Measurements from ENCODE around the gene FOXA3. TPM values are rescaled to one million over a fixed set of nuclear protein-coding genes. Genes with fewer than 3 reads are reported as not detected.

The FOXA3 gene
- total RNA-seq, 4 donors from 2014 or later: not detected

DNA sequence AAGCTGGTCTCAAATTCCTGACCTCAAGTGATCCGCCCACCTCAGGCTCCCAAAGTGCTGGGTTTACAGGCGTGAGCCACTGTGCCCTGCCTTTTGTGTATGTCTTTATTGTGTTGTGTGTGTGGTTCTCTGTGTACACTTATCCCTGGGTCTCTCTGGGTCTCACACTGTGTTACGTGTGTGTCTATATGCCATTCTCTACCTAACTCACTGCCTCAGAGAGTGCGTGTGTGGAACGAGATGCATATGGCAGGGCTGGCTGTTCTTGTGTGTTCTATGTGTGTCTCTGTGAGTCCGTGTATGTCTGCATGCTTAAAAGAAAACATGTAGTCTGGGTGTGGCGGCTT is 10.5 kb downstream of the FOXA3 start:
- intact Hi-C loops (cut with DNase I; ENCODE audit: low total_unique reads) (no loop called here), in situ Hi-C loops (cut with MboI; ENCODE audit: low sequenced_read_pairs in 4 of 4) (no loop called here)
- H3K4me3 ChIP-seq: no peak overlapping the region
- H3K36me3 ChIP-seq: no peaks in the 10 kb centered on the region
- peaks cover 0 to 9% (median 0%) of the 10 kb centered on the region in 3 donors for H3K27me3 ChIP-seq
- TF ChIP-seq, protein P1, sequence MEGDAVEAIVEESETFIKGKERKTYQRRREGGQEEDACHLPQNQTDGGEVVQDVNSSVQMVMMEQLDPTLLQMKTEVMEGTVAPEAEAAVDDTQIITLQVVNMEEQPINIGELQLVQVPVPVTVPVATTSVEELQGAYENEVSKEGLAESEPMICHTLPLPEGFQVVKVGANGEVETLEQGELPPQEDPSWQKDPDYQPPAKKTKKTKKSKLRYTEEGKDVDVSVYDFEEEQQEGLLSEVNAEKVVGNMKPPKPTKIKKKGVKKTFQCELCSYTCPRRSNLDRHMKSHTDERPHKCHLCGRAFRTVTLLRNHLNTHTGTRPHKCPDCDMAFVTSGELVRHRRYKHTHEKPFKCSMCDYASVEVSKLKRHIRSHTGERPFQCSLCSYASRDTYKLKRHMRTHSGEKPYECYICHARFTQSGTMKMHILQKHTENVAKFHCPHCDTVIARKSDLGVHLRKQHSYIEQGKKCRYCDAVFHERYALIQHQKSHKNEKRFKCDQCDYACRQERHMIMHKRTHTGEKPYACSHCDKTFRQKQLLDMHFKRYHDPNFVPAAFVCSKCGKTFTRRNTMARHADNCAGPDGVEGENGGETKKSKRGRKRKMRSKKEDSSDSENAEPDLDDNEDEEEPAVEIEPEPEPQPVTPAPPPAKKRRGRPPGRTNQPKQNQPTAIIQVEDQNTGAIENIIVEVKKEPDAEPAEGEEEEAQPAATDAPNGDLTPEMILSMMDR (IDR thresholded peaks at IDR 0.05 in 4 of 5, conservative IDR thresholded peaks at IDR 0.05 in 1 of 5): no peak
- TF ChIP-seq POLR2A (IDR thresholded peaks at IDR 0.05): no peak
- DNase-seq (no peak), ATAC-seq (no peak)
- no peaks in the 10 kb centered on the region for H3K9me3 ChIP-seq
- H3K27ac ChIP-seq: no peak overlapping the region
- no peaks in the 10 kb centered on the region for H3K4me1 ChIP-seq

DNA sequence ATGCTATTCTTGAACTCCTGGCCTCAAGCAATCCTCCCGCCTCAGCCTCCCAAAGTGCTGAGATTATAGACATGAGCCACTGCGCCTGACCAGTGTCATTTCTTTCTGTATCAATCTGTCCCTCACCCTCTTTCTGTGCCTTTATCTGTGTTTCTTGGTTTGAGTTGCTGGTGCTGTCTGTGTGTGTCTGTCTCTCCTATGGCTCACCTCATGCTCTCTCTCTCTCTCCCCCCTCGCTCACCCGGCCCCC is 12.0 kb downstream of the FOXA3 start:
- H3K36me3 ChIP-seq: no peaks in the 10 kb centered on the region
- no peak for DNase-seq
- TF ChIP-seq POLR2A (IDR thresholded peaks at IDR 0.05): no peak
- TF ChIP-seq, protein P1 (IDR thresholded peaks at IDR 0.05 in 4 of 5, conservative IDR thresholded peaks at IDR 0.05 in 1 of 5): no peak
- ATAC-seq: no peak
- peaks cover 0 to 9% (median 0%) of the 10 kb centered on the region in 3 donors for H3K27me3 ChIP-seq
- H3K4me1 ChIP-seq: no peaks in the 10 kb centered on the region
- H3K4me3 ChIP-seq: no peak overlapping the region
- in situ Hi-C loops (cut with MboI; ENCODE audit: low sequenced_read_pairs in 4 of 4) (no loop called here), intact Hi-C loops (cut with DNase I; ENCODE audit: low total_unique reads) (no loop called here)
- no peaks in the 10 kb centered on the region for H3K9me3 ChIP-seq
- peak overlapping the region in 2 of 4 donors; percentile 54 to 76 for H3K27ac ChIP-seq

DNA sequence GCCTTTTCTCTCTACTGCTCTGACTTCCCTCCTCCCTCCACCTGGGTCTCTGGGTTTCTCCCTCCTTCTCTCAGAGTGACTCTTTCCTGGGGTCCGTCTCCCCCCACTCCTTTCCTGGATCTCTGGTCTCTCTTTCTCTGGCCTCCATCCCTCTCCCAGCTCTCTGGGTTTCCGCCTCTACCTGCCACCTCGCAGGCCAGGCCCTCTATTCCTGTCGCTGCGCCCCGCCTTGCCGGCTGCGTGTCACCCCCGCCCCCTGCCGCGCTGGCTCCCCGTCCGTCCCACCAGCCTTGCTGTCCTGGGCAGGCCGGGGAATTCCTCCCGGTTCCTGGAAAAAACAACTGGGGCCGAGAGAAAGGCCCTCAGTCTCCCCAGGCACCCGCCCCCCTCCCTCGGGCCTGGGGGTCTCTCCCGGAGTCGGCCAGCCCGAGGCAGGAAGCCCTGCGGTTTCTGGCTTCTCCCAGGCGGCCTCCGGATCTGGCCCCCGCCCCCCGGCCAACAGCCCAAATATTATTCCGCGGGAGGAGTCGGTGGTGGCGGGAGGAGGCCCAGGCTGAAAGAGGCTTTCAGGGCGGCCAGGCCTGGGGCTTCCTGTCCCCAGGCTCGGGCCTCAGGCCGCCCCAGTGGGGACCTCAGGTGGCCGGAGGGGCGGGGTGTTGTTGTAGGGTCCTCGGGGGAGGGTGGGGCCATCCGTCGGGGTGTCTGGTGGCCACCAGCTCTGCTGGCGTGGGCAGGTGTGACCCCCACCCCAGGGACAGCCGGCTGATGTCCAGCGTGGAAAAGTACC is 12.5 kb downstream of the FOXA3 start:
- H3K4me1 ChIP-seq: peaks cover 0 to 1% of the 10 kb centered on the region in 2 donors
- peak overlapping the region in 3 of 4 donors; percentile 29 to 42 (median 32) for H3K4me3 ChIP-seq
- H3K27ac ChIP-seq: peak overlapping the region; percentile 7 to 76 (median 52)
- no peak for TF ChIP-seq POLR2A (IDR thresholded peaks at IDR 0.05)
- TF ChIP-seq, protein P1 (IDR thresholded peaks at IDR 0.05 in 4 of 5, conservative IDR thresholded peaks at IDR 0.05 in 1 of 5): no peak
- H3K9me3 ChIP-seq: no peaks in the 10 kb centered on the region
- in situ Hi-C loops (cut with MboI; ENCODE audit: low sequenced_read_pairs in 4 of 4) (no loop called here), intact Hi-C loops (cut with DNase I; ENCODE audit: low total_unique reads) (no loop called here)
- H3K27me3 ChIP-seq: peaks cover 0 to 9% (median 0%) of the 10 kb centered on the region in 3 donors
- no peaks in the 10 kb centered on the region for H3K36me3 ChIP-seq
- ATAC-seq (no peak), DNase-seq (no peak)

DNA sequence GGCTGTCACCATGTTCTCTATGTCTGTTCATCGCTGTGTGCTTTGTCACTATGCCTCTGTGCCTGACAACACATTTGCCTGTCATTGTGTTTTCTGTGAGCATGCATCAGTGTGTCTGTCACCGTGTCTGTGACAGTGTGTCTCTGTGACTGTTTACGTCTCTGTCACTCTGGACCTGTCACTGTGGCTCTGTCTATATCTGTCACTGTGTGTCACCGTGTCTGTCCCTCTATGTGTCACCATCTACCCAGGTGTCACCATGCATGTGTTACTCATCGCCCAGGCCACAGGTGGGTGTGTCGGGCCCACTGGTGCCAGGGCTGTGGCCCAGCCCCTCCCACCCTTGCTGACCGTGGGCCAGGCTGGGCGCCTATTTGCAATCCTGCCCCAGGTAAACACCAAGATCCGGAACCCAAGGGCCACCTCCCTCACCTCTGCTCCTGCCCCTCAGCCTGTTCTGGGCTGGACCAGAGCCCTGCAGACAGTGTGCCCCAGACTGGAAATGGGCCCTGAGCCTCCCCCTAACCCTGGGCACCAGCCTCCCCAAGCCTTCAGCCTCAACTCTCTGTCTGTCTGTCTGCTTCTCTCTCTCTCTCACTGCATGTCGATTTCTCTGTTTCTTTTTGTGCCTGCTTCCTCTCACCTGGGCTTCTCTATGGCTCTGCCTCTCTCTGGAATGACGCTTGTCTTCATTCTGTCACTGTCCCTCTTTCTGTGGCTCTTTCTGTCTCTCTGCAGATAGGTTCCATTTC is 14.1 kb downstream of the FOXA3 start:
- TF ChIP-seq, protein P1 (IDR thresholded peaks at IDR 0.05 in 4 of 5, conservative IDR thresholded peaks at IDR 0.05 in 1 of 5): no peak
- TF ChIP-seq POLR2A (IDR thresholded peaks at IDR 0.05): peak in 1 of 2 donors; percentile 16
- DNase-seq (peak; percentile 25 to 66), ATAC-seq (peak; percentile 85 to 90)
- Histone ChIP-seq H3K36me3 (no peaks in the 10 kb centered on the region), H3K27me3 (peaks cover 0 to 9% (median 0%) of the 10 kb centered on the region in 3 donors), H3K9me3 (no peaks in the 10 kb centered on the region), H3K27ac (no peak overlapping the region), H3K4me1 (peaks cover 10 to 18% of the 10 kb centered on the region in 2 donors), H3K4me3 (no peak overlapping the region)
- intact Hi-C loops (cut with DNase I; ENCODE audit: low total_unique reads): no loop called here
- in situ Hi-C loops (cut with MboI; ENCODE audit: low sequenced_read_pairs in 4 of 4): no loop called here
